ENCODE data around the gene INPP5K. TPM values are rescaled to one million over a fixed set of nuclear protein-coding genes. Genes with fewer than 3 reads are reported as not detected.
"Not testable (repeated sequence)": the region's sequence is repeated elsewhere in the genome, so short reads cannot be mapped to it uniquely, and the experiment has no call there.

INPP5K gene
- total and polyA plus RNA-seq, 2 donors (not counting 1 experiment from before 2014, with no cell fraction given), result 53.8 to 77.9 TPM

DNA sequence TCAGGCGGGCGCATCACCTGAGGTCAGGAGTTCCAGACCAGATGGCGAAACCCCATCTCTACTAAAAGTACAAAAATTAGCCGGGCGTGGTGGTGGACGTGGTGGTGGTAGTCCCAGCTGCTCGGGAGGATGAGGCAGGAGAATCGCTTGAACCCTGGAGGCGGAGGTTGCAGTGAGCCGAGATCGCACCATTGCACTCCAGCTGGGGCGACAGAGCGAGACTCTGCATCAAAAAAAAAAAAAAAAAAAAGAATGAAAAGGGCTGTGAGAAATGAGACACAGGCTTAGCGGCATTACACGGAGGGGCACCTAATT, 47.0 kb upstream of the INPP5K start:
- 86% methylated on average over 7 of the region's 15 CpGs for WGBS (ENCODE audit: insufficient coverage)
- Mint-ChIP-seq H3K4me3 (peak overlapping the region; percentile 77), H3K27ac (peak overlapping the region; percentile 57), H3K4me1 (peaks cover 41% of the 10 kb centered on the region)
- H3K27me3 ChIP-seq (replicated peaks in 1 of 4; ENCODE audit: control extremely low read depth in 1 of 4, control insufficient read depth in 3 of 4, insufficient read depth in 4 of 4, low read length in 3 of 4); H3K4me3 ChIP-seq (ENCODE audit: control extremely low read depth in 1 of 5, extremely low read depth in 1 of 5, insufficient read depth in 1 of 5, low read depth in 2 of 5, low read length in 4 of 5); H3K9me3 ChIP-seq (ENCODE audit: control extremely low read depth in 1 of 3, control insufficient read depth in 2 of 3, insufficient read depth in 1 of 3, low read length in 2 of 3); DNase-seq; H3K27me3 Mint-ChIP-seq; H3K9me3 Mint-ChIP-seq (ENCODE audit: insufficient read depth); H2AFZ ChIP-seq (ENCODE audit: insufficient read depth, low read depth, low read length, poor library complexity, severe bottlenecking); H3K36me3 ChIP-seq (replicated peaks in 1 of 2; ENCODE audit: control extremely low read depth in 1 of 2, control insufficient read depth in 1 of 2, extremely low read depth in 1 of 2, insufficient read depth in 2 of 2, low read length in 1 of 2); ATAC-seq (ENCODE audit: low read depth); H3K9ac ChIP-seq (ENCODE audit: low read length); H3K27ac ChIP-seq (ENCODE audit: low read length in 2 of 2): not testable (repeated sequence)
- CTCF ChIA-PET, result interaction anchor here (0.6 to 2.4 kb wide), 7 partner anchors 11 to 721 kb away, joined by 3 to 10 read pairs (median 3); no protein-coding TSS in a partner anchor
- POLR2A ChIA-PET, result interaction anchor here (0.6 to 2.3 kb wide), 4 partner anchors 10 to 174 kb away, joined by 3 to 17 read pairs (median 5); partner anchors contain the start of gene SLC43A2
- intact Hi-C loops (cut with micrococcal nuclease), result loop anchor here (5.0 kb wide), 2 partner anchors 46 to 161 kb away; partner anchors contain the start of genes INPP5K and YWHAE
- Histone ChIP-seq H3K4me2 (replicated peaks; ENCODE audit: low read depth, low read length, poor library complexity, severe bottlenecking) (peak overlapping the region; percentile 80), H3K4me1 (ENCODE audit: control insufficient read depth in 2 of 2, insufficient read depth in 2 of 2, low read length in 2 of 2) (peaks cover 21 to 34% of the 10 kb centered on the region in 2 donors), H4K20me1 (ENCODE audit: control insufficient read depth, insufficient read depth, low read length, poor library complexity, severe bottlenecking) (peaks cover 34% of the 10 kb centered on the region), H3K79me2 (ENCODE audit: control insufficient read depth, insufficient read depth, low read length) (peaks cover 40% of the 10 kb centered on the region)

GRCh38 chr17:1562176-1562643, 45.8 kb upstream of the INPP5K start:
- Mint-ChIP-seq H3K9me3 (ENCODE audit: insufficient read depth) (no peaks in the 10 kb centered on the region), H3K27me3 (no peaks in the 10 kb centered on the region), H3K4me1 (peaks cover 38% of the 10 kb centered on the region), H3K27ac (no peak overlapping the region), H3K4me3 (peak overlapping the region; percentile 89)
- Histone ChIP-seq H3K4me3 (ENCODE audit: control extremely low read depth in 1 of 5, extremely low read depth in 1 of 5, insufficient read depth in 1 of 5, low read depth in 2 of 5, low read length in 4 of 5) (peak overlapping the region in 4 of 5 experiments; percentile 40 to 72 (median 66)), H3K36me3 (replicated peaks in 1 of 2; ENCODE audit: control extremely low read depth in 1 of 2, control insufficient read depth in 1 of 2, extremely low read depth in 1 of 2, insufficient read depth in 2 of 2, low read length in 1 of 2) (no peaks in the 10 kb centered on the region), H3K4me2 (replicated peaks; ENCODE audit: low read depth, low read length, poor library complexity, severe bottlenecking) (peak overlapping the region; percentile 80), H3K9me3 (ENCODE audit: control extremely low read depth in 1 of 3, control insufficient read depth in 2 of 3, insufficient read depth in 1 of 3, low read length in 2 of 3) (no peaks in the 10 kb centered on the region), H3K27me3 (replicated peaks in 1 of 4; ENCODE audit: control extremely low read depth in 1 of 4, control insufficient read depth in 3 of 4, insufficient read depth in 4 of 4, low read length in 3 of 4) (no peaks in the 10 kb centered on the region), H3K4me1 (ENCODE audit: control insufficient read depth in 2 of 2, insufficient read depth in 2 of 2, low read length in 2 of 2) (peaks cover 21 to 31% of the 10 kb centered on the region in 2 donors), H2AFZ (ENCODE audit: insufficient read depth, low read depth, low read length, poor library complexity, severe bottlenecking) (peak overlapping the region; percentile 64), H3K9ac (ENCODE audit: low read length) (peak overlapping the region; percentile 76), H4K20me1 (ENCODE audit: control insufficient read depth, insufficient read depth, low read length, poor library complexity, severe bottlenecking) (peaks cover 34% of the 10 kb centered on the region), H3K79me2 (ENCODE audit: control insufficient read depth, insufficient read depth, low read length) (peaks cover 51% of the 10 kb centered on the region), H3K27ac (ENCODE audit: low read length in 2 of 2) (peak overlapping the region in 1 of 2 donors; percentile 78)
- ATAC-seq (ENCODE audit: low read depth) (peak; percentile 29), DNase-seq (no peak)
- intact Hi-C loops (cut with micrococcal nuclease), result loop anchor here (1.0 to 5.0 kb wide), 3 partner anchors 45 to 160 kb away; partner anchors contain the start of genes INPP5K, SLC43A2 and YWHAE
- POLR2A ChIA-PET, result interaction anchor here (0.5 to 2.3 kb wide), 6 partner anchors 10 to 86 kb away, joined by 3 to 17 read pairs (median 3); partner anchors contain the start of gene SLC43A2
- WGBS (ENCODE audit: insufficient coverage), result under 1% methylated on average over 62 of the region's 62 CpGs
- TF ChIP-seq CTCF (IDR thresholded peaks at IDR 0.05) (no peak), EZH2 (IDR thresholded peaks at IDR 0.05; ENCODE audit: borderline replicate concordance, insufficient read depth, low read depth, low read length, poor library complexity, severe bottlenecking) (no peak)
- CTCF ChIA-PET, result interaction anchor here (0.6 to 2.4 kb wide), 5 partner anchors 12 to 68 kb away, joined by 3 to 10 read pairs (median 3); no protein-coding TSS in a partner anchor

All from B cell (primary cell).